ENCODE measurements around the gene OBSCN. TPM values are rescaled to one million over a fixed set of nuclear protein-coding genes. Genes with fewer than 3 reads are reported as not detected.

The OBSCN gene
- total and polyA plus RNA-seq, 10 of the 15 experiments (the other 5 are each of a cell fraction or from before 2014, with no cell fraction given), result 0.01 to 0.36 (median 0.08) TPM; not detected in 2

DNA sequence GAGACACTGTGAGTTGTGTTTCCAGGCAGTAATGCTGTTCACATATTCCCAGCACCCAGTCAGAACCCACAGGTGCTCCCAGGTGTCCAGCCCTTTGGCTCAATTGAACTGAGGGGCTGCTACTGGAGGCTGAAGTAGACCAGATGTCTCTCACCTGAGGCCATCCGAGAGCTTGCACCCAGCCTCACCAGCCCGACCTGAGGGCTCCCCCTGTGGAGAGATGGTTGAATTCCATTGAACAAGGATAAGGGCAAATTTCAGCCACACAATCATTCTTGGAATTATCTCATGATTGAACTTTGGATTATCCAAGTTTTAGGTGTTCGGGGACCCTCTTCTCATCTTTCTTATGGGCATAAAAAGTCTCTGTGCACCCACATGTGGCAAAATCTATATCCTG lies 52.1 kb downstream of the OBSCN start (continued):
- TF ChIP-seq IRF3 (IDR thresholded peaks at IDR 0.05), result no peak
- no peak for TF ChIP-seq SMAD1 (IDR thresholded peaks at IDR 0.05; ENCODE audit: low read depth, partially characterized antibody)
- no peak for TF ChIP-seq TCF12 (IDR thresholded peaks at IDR 0.05; ENCODE audit: low read depth, low read length)

GRCh38 chr1:228261706-228262105 lies 53.9 kb downstream of the OBSCN start:
- intact Hi-C loops (cut with micrococcal nuclease; ENCODE audit: unreplicated experiment), result no loop called here
- CTCF ChIA-PET, result interaction anchor here (0.9 kb wide), 1 partner anchor 131 kb away, joined by 4 read pairs; no protein-coding TSS in a partner anchor
- TF ChIP-seq MTA3 (IDR thresholded peaks at IDR 0.05; ENCODE audit: borderline replicate concordance, low read length) (no peak), NFYA (IDR thresholded peaks at IDR 0.05; ENCODE audit: borderline replicate concordance, low read depth, low read length) (no peak), POLR2A (IDR thresholded peaks at IDR 0.05; ENCODE audit: low read depth, low read length) (no peak), CBX5 (IDR thresholded peaks at IDR 0.05; ENCODE audit: low read depth) (no peak)
- FAIRE-seq, result no peak
- SMC1A ChIA-PET (ENCODE audit: uncharacterized antibody, unreplicated experiment), result no interaction called here
- H3K9me3 ChIP-seq (replicated peaks; ENCODE audit: control insufficient read depth, insufficient read depth, low read length), result no peaks in the 10 kb centered on the region
- H3K27ac ChIP-seq (ENCODE audit: control insufficient read depth, insufficient read depth), result no peak overlapping the region
- 0% methylated on average over 1 of the region's 1 CpG for WGBS (ENCODE audit: insufficient coverage, insufficient replicate concordance, low lambda C conversion rate, missing lambda C conversion rate)
- no peak for DNase-seq (ENCODE audit: low read depth, low spot score)
- H4K20me1 ChIP-seq (ENCODE audit: control insufficient read depth, insufficient read depth), result no peaks in the 10 kb centered on the region
- RAD21 ChIA-PET (ENCODE audit: unreplicated experiment), result no interaction called here
- in situ Hi-C loops (cut with MboI), result no loop called here
- H3K27me3 ChIP-seq (replicated peaks in 1 of 2; ENCODE audit: control insufficient read depth in 2 of 2, insufficient read depth in 2 of 2, low read length in 1 of 2), result no peaks in the 10 kb centered on the region
- H2AFZ ChIP-seq (ENCODE audit: control insufficient read depth, low read depth, low read length), result no peak overlapping the region
- no peaks in the 10 kb centered on the region for H3K36me3 ChIP-seq (ENCODE audit: control insufficient read depth in 2 of 2, insufficient read depth in 2 of 2, low read length in 1 of 2)
- no peak for ATAC-seq
- H3K4me1 ChIP-seq (ENCODE audit: control insufficient read depth, insufficient read depth, low read length), result no peaks in the 10 kb centered on the region
- BruUV-seq (replicated peaks), result no TSS peak
- H3K4me2 ChIP-seq (ENCODE audit: control insufficient read depth, insufficient read depth), result no peak overlapping the region
- H3K79me2 ChIP-seq (ENCODE audit: control insufficient read depth, insufficient read depth, low read length), result no peaks in the 10 kb centered on the region
- no peak overlapping the region for H3K4me3 ChIP-seq
- no peak overlapping the region for H3K9ac ChIP-seq (ENCODE audit: control insufficient read depth, insufficient read depth, low read length)
- POLR2A ChIA-PET, result no interaction called here
